Measurements from ENCODE around the gene SLC22A3.

GRCh38 chr6:160375561-160375949, 27.4 kb downstream of the SLC22A3 start:
- no peak for TF ChIP-seq CTCF (IDR thresholded peaks at IDR 0.05)
- no peak for TF ChIP-seq EZH2 (IDR thresholded peaks at IDR 0.05; ENCODE audit: borderline replicate concordance, insufficient read depth, low read depth, low read length, poor library complexity, severe bottlenecking)
